Nephron (organoid): ENCODE results near the gene CUL1.

ENCODE experiments used
- H3K27ac Mint-ChIP-seq, 3 experiments: 2 replicates each; pipeline ENCODE4 v1.8.0; 2020; ENCODE audit warnings: mixed read lengths in 3 of 3, mild to moderate bottlenecking in 2 of 3, moderate library complexity in 1 of 3
- H3K27me3 Mint-ChIP-seq: 2 replicates; pipeline ENCODE4 v1.8.0; 2021; ENCODE audit warnings: low read depth, mild to moderate bottlenecking, moderate library complexity, mixed read lengths
- H3K36me3 Mint-ChIP-seq: 2 replicates; pipeline ENCODE4 v1.8.0; 2020; ENCODE audit warnings: low read depth, mixed read lengths
- H3K4me1 Mint-ChIP-seq: 2 replicates; pipeline ENCODE4 v1.8.0; 2020; ENCODE audit warnings: mixed read lengths
- H3K4me3 Mint-ChIP-seq, 3 experiments: 2 replicates each; pipeline ENCODE4 v1.8.0; 2020; ENCODE audit warnings: mild to moderate bottlenecking in 3 of 3, mixed read lengths in 3 of 3, moderate library complexity in 2 of 3
- H3K9me3 Mint-ChIP-seq: 2 replicates; pipeline ENCODE4 v1.8.0; 2020; ENCODE audit warnings: mixed read lengths
- CTCF ChIP-seq, 3 experiments: fragments of 200-600 bp; sonication (generic); IDR thresholded peaks; one replicate each; pipeline ENCODE4 v1.5.0; 2021; ENCODE audit warnings: antibody characterized with exemption in 3 of 3; ENCODE audit not compliant: unreplicated experiment in 3 of 3

CUL1 gene

GRCh38 chr7:148814922-148815559 is 116.3 kb downstream of the CUL1 start:
- Mint-ChIP-seq H3K27ac (no peak overlapping the region), H3K4me3 (no peak overlapping the region), H3K36me3 (peaks cover 73% of the 10 kb centered on the region), H3K4me1 (no peaks in the 10 kb centered on the region), H3K27me3 (no peaks in the 10 kb centered on the region), H3K9me3 (no peaks in the 10 kb centered on the region)
- no peak for TF ChIP-seq CTCF (IDR thresholded peaks at IDR 0.05; ENCODE audit: unreplicated experiment in 3 of 3)

GRCh38 chr7:148815612-148816011 is 116.9 kb downstream of the CUL1 start:
- H3K4me3 Mint-ChIP-seq = no peak overlapping the region
- no peaks in the 10 kb centered on the region for H3K4me1 Mint-ChIP-seq
- H3K36me3 Mint-ChIP-seq = peaks cover 71% of the 10 kb centered on the region
- no peak for TF ChIP-seq CTCF (IDR thresholded peaks at IDR 0.05; ENCODE audit: unreplicated experiment in 3 of 3)
- H3K27me3 Mint-ChIP-seq = no peaks in the 10 kb centered on the region
- H3K9me3 Mint-ChIP-seq = no peaks in the 10 kb centered on the region
- H3K27ac Mint-ChIP-seq = no peak overlapping the region

GRCh38 chr7:148819697-148820360 is 121.1 kb downstream of the CUL1 start:
- Mint-ChIP-seq H3K27me3 (no peaks in the 10 kb centered on the region), H3K4me3 (no peak overlapping the region), H3K27ac (no peak overlapping the region), H3K4me1 (no peaks in the 10 kb centered on the region), H3K36me3 (peaks cover 51% of the 10 kb centered on the region), H3K9me3 (no peaks in the 10 kb centered on the region)
- no peak for TF ChIP-seq CTCF (IDR thresholded peaks at IDR 0.05; ENCODE audit: unreplicated experiment in 3 of 3)

GRCh38 chr7:148821422-148821821 is 122.7 kb downstream of the CUL1 start:
- Mint-ChIP-seq H3K27ac (no peak overlapping the region), H3K9me3 (no peaks in the 10 kb centered on the region), H3K4me3 (no peak overlapping the region), H3K27me3 (no peaks in the 10 kb centered on the region), H3K36me3 (peaks cover 60% of the 10 kb centered on the region), H3K4me1 (no peaks in the 10 kb centered on the region)
- no peak for TF ChIP-seq CTCF (IDR thresholded peaks at IDR 0.05; ENCODE audit: unreplicated experiment in 3 of 3)

GRCh38 chr7:148824864-148825263 is 126.2 kb downstream of the CUL1 start:
- peaks cover 43% of the 10 kb centered on the region for H3K36me3 Mint-ChIP-seq

More at GRCh38 chr7:148824864-148825263, 126.2 kb downstream of the CUL1 start:
- TF ChIP-seq CTCF (IDR thresholded peaks at IDR 0.05; ENCODE audit: unreplicated experiment in 3 of 3) = no peak
- Mint-ChIP-seq H3K27ac (no peak overlapping the region), H3K9me3 (no peaks in the 10 kb centered on the region), H3K27me3 (no peaks in the 10 kb centered on the region), H3K4me1 (no peaks in the 10 kb centered on the region), H3K4me3 (no peak overlapping the region)
